HEK293T (cell line): ENCODE results near the gene ROBO3.

Experiments
- CTCF ChIA-PET: fragments of 350-600 bp; formaldehyde crosslinking; extraction: SDS; loops from one replicate; lab custom pipeline; 2021; ENCODE audit warnings: antibody characterized with exemption, inconsistent platforms; lab: Yijun Ruan, JAX
- POLR2A ChIA-PET: fragments of 350-600 bp; formaldehyde crosslinking; extraction: SDS; loops from one replicate; lab custom pipeline; 2020; ENCODE audit warnings: antibody characterized with exemption, inconsistent platforms; lab: Yijun Ruan, JAX
- DNase-seq: peaks from one replicate; pipeline ENCODE4 v3.0.0; 2012; ENCODE audit warnings: mixed read lengths; ENCODE audit errors: extremely low spot score
- ARNT ChIP-seq: fragments of 450-650 bp; IDR thresholded peaks from 2 replicates; pipeline ENCODE4 v1.6.1; 2017; ENCODE audit warnings: mild to moderate bottlenecking
- BHLHE40 ChIP-seq: fragments of 450-650 bp; IDR thresholded peaks from 2 replicates; pipeline ENCODE4 v1.6.1; 2016; ENCODE audit warnings: mild to moderate bottlenecking, moderate library complexity, borderline replicate concordance
- CTBP1 ChIP-seq: fragments of 450-650 bp; IDR thresholded peaks from 2 replicates; pipeline ENCODE4 v1.6.1; 2016; ENCODE audit warnings: borderline replicate concordance
- ELF4 ChIP-seq: fragments of 450-650 bp; IDR thresholded peaks from 2 replicates; pipeline ENCODE4 v1.6.1; 2017; ENCODE audit warnings: antibody characterized with exemption
- FOXA1 ChIP-seq: fragments of 450-650 bp; IDR thresholded peaks from 2 replicates; pipeline ENCODE4 v1.6.1; 2016; ENCODE audit warnings: mild to moderate bottlenecking
- FOXK2 ChIP-seq: fragments of 450-650 bp; IDR thresholded peaks from 2 replicates; pipeline ENCODE4 v1.6.1; 2016; ENCODE audit warnings: mild to moderate bottlenecking
- FOXM1 ChIP-seq: fragments of 450-650 bp; IDR thresholded peaks from 2 replicates; pipeline ENCODE4 v1.6.1; 2017; ENCODE audit warnings: mild to moderate bottlenecking, borderline replicate concordance
- HDGF ChIP-seq: fragments of 450-650 bp; IDR thresholded peaks from 2 replicates; pipeline ENCODE4 v1.6.1; 2017; ENCODE audit warnings: antibody characterized with exemption, borderline replicate concordance
- L3MBTL2 ChIP-seq: fragments of 450-650 bp; conservative IDR thresholded peaks from 2 replicates; pipeline ENCODE4 v1.6.1; 2016; ENCODE audit warnings: mild to moderate bottlenecking
- LEF1 ChIP-seq: fragments of 450-650 bp; IDR thresholded peaks from 2 replicates; pipeline ENCODE4 v1.6.1; 2017; ENCODE audit warnings: mild to moderate bottlenecking, borderline replicate concordance
- NFRKB ChIP-seq: fragments of 450-650 bp; IDR thresholded peaks from 2 replicates; pipeline ENCODE4 v1.6.1; 2016; ENCODE audit warnings: mild to moderate bottlenecking, moderate library complexity
- PKNOX1 ChIP-seq: fragments of 450-650 bp; IDR thresholded peaks from 2 replicates; pipeline ENCODE4 v1.6.1; 2016
- SP1 ChIP-seq: fragments of 450-650 bp; IDR thresholded peaks from 2 replicates; pipeline ENCODE4 v1.6.1; 2017
- SUZ12 ChIP-seq: fragments of 450-650 bp; IDR thresholded peaks from 2 replicates; pipeline ENCODE4 v1.6.1; 2016; ENCODE audit warnings: mild to moderate bottlenecking
- TARDBP ChIP-seq: fragments of 450-650 bp; IDR thresholded peaks from 2 replicates; pipeline ENCODE4 v1.6.1; 2016
- ZNF384 ChIP-seq: fragments of 450-650 bp; IDR thresholded peaks from 2 replicates; pipeline ENCODE4 v1.6.1; 2016

Gene ROBO3

GRCh38 chr11:124877631-124877909, 12.3 kb downstream of the ROBO3 start:
- DNase-seq: no peak
- ChIA-PET CTCF (no interaction called here), POLR2A (interaction anchor here (1.3 kb wide), 1 partner anchor 223 kb away, joined by 3 read pairs; no protein-coding TSS in a partner anchor)
- TF ChIP-seq ARNT: no peak
- no peak for TF ChIP-seq ZNF384
- no peak for TF ChIP-seq TARDBP
- TF ChIP-seq ELF4: no peak
- no peak for TF ChIP-seq BHLHE40
- no peak for TF ChIP-seq SP1
- TF ChIP-seq HDGF: no peak
- TF ChIP-seq NFRKB: no peak
- TF ChIP-seq SUZ12: no peak
- no peak for TF ChIP-seq FOXM1
- no peak for TF ChIP-seq FOXK2
- no peak for TF ChIP-seq LEF1
- no peak for TF ChIP-seq PKNOX1
- no peak for TF ChIP-seq FOXA1

- ChIA-PET CTCF (no interaction called here), POLR2A (interaction anchor here (0.8 to 0.9 kb wide), 2 partner anchors 9 to 21 kb away, joined by 3 read pairs; no protein-coding TSS in a partner anchor)
- TF ChIP-seq LEF1 (no peak), HDGF (no peak), ZNF384 (no peak), ELF4 (no peak), FOXA1 (no peak), FOXM1 (no peak), NFRKB (no peak), TARDBP (no peak), SP1 (no peak), CTBP1 (no peak), SUZ12 (no peak), BHLHE40 (no peak), FOXK2 (no peak)
- no peak for DNase-seq
Observed at GRCh38 chr11:124877910-124878758, 12.9 kb downstream of the ROBO3 start.

GRCh38 chr11:124878759-124879492, 13.7 kb downstream of the ROBO3 start:
- no peak for DNase-seq
- POLR2A ChIA-PET: interaction anchor here (0.8 to 0.9 kb wide), 2 partner anchors 8 to 21 kb away, joined by 3 read pairs; no protein-coding TSS in a partner anchor

GRCh38 chr11:124879493-124880289, 14.5 kb downstream of the ROBO3 start:
- DNase-seq: no peak
- no peak for TF ChIP-seq FOXA1
- no peak for TF ChIP-seq ARNT
- no peak for TF ChIP-seq ELF4
- TF ChIP-seq SP1: no peak
- TF ChIP-seq L3MBTL2: no peak
- no peak for TF ChIP-seq BHLHE40
- TF ChIP-seq LEF1: no peak
- no peak for TF ChIP-seq PKNOX1
- TF ChIP-seq HDGF: no peak
- no peak for TF ChIP-seq ZNF384
- TF ChIP-seq FOXK2: no peak
- TF ChIP-seq FOXM1: no peak
- POLR2A ChIA-PET: no interaction called here
- CTCF ChIA-PET: interaction anchor here (1.1 kb wide), 1 partner anchor 13 kb away, joined by 6 read pairs; no protein-coding TSS in a partner anchor

More at GRCh38 chr11:124878759-124879492, 13.7 kb downstream of the ROBO3 start:
- no peak for TF ChIP-seq BHLHE40
- no peak for TF ChIP-seq FOXA1
- no peak for TF ChIP-seq TARDBP
- TF ChIP-seq FOXK2: no peak
- no peak for TF ChIP-seq ZNF384
- no peak for TF ChIP-seq HDGF
- TF ChIP-seq LEF1: no peak
- TF ChIP-seq ELF4: no peak
- TF ChIP-seq SUZ12: no peak
- no peak for TF ChIP-seq PKNOX1
- CTCF ChIA-PET: no interaction called here

GRCh38 chr11:124880290-124880611, 15.0 kb downstream of the ROBO3 start:
- ChIA-PET CTCF (interaction anchor here (1.1 kb wide), 1 partner anchor 14 kb away, joined by 6 read pairs; no protein-coding TSS in a partner anchor), POLR2A (no interaction called here)
- no peak for DNase-seq
- TF ChIP-seq BHLHE40 (no peak), ARNT (no peak)

GRCh38 chr11:124880958-124881357, 15.7 kb downstream of the ROBO3 start:
- ChIA-PET POLR2A (no interaction called here), CTCF (no interaction called here)
- no peak for DNase-seq
- no peak for TF ChIP-seq TARDBP
- TF ChIP-seq ZNF384: no peak
- TF ChIP-seq NFRKB: no peak
- TF ChIP-seq L3MBTL2: no peak
- no peak for TF ChIP-seq FOXM1
- TF ChIP-seq FOXA1: no peak
- TF ChIP-seq LEF1: no peak
- no peak for TF ChIP-seq PKNOX1
- TF ChIP-seq SP1: no peak
